GM21515 (cell line): ENCODE data around the gene TEX29.

Experiments used
- ATAC-seq: cut with Tn5 transposase; IDR thresholded peaks from one replicate; pipeline ENCODE4 v1.9.1; 2021; ENCODE audit not compliant: unreplicated experiment

TEX29 gene

GRCh38 chr13:111289251-111289650 lies 31.2 kb upstream of the TEX29 start:
- ATAC-seq, result no peak

GRCh38 chr13:111291908-111292307 lies 28.5 kb upstream of the TEX29 start:
- ATAC-seq, result no peak

- no peak for ATAC-seq
Measured at GRCh38 chr13:111292710-111293485, 27.5 kb upstream of the TEX29 start.

GRCh38 chr13:111295886-111296285 lies 24.6 kb upstream of the TEX29 start:
- no peak for ATAC-seq

- ATAC-seq, result no peak
Measured at GRCh38 chr13:111296417-111296816, 24.0 kb upstream of the TEX29 start.

- ATAC-seq, result no peak
Measured at GRCh38 chr13:111298214-111298975, 22.0 kb upstream of the TEX29 start.

GRCh38 chr13:111302045-111302726 lies 18.3 kb upstream of the TEX29 start:
- ATAC-seq, result no peak

GRCh38 chr13:111303559-111303958 lies 16.9 kb upstream of the TEX29 start:
- ATAC-seq, result no peak

- ATAC-seq, result peak; percentile 90
Measured at GRCh38 chr13:111304041-111304544, 16.3 kb upstream of the TEX29 start.

GRCh38 chr13:111304603-111305289 lies 15.7 kb upstream of the TEX29 start:
- no peak for ATAC-seq

- no peak for ATAC-seq
Measured at GRCh38 chr13:111312944-111313590, 7.4 kb upstream of the TEX29 start.

- ATAC-seq, result no peak
Measured at GRCh38 chr13:111313911-111314425, 6.5 kb upstream of the TEX29 start.

- no peak for ATAC-seq
Measured at GRCh38 chr13:111314852-111315251, 5.6 kb upstream of the TEX29 start.

GRCh38 chr13:111315347-111315995 lies 5.0 kb upstream of the TEX29 start:
- ATAC-seq, result no peak

GRCh38 chr13:111316161-111316730 lies 4.2 kb upstream of the TEX29 start:
- ATAC-seq, result no peak

GRCh38 chr13:111317042-111317550 lies 3.3 kb upstream of the TEX29 start:
- no peak for ATAC-seq

- no peak for ATAC-seq
Measured at GRCh38 chr13:111317571-111318345, 2.7 kb upstream of the TEX29 start.

GRCh38 chr13:111318386-111318785 lies 2.1 kb upstream of the TEX29 start:
- ATAC-seq, result no peak
